ENCODE data around the gene STAC3. TPM values are rescaled to one million over a fixed set of nuclear protein-coding genes. Genes with fewer than 3 reads are reported as not detected.

STAC3 gene
- total and polyA plus RNA-seq, 9 of the 15 experiments (the other 6 are each of a cell fraction or from before 2014, with no cell fraction given): 0.45 to 6.4 (median 3.3) TPM

GRCh38 chr12:57237932-57238853, 12.8 kb downstream of the STAC3 start (continued):
- TF ChIP-seq RBBP5 (IDR thresholded peaks at IDR 0.05; ENCODE audit: borderline replicate concordance, insufficient read depth, low read length, poor library complexity, severe bottlenecking): peak; percentile 23
- TF ChIP-seq NRF1 (conservative IDR thresholded peaks at IDR 0.05 in 1 of 2, IDR thresholded peaks at IDR 0.05 in 1 of 2): peak; percentile 63 to 67
- TF ChIP-seq ZBTB40 (IDR thresholded peaks at IDR 0.05): peak; percentile 44; the same call in 1 of the 2 replicates
- no peak for TF ChIP-seq ZBTB40 (CRISPR knock-in tag; IDR thresholded peaks at IDR 0.05)
- TF ChIP-seq RCOR1 (IDR thresholded peaks at IDR 0.05; ENCODE audit: borderline replicate concordance in 1 of 2, low read depth in 2 of 2, low read length in 2 of 2): 0 out of 4 replicates have a peak, but pooled peaks of 1 of the 2 experiments have one; percentile 14
- TF ChIP-seq ZNF134 (CRISPR knock-in tag; conservative IDR thresholded peaks at IDR 0.05): no peak
- 0 out of 2 replicates have a peak, but pooled peaks have one; percentile 16 for TF ChIP-seq ZFX (CRISPR knock-in tag; IDR thresholded peaks at IDR 0.05)
- TF ChIP-seq POLR2G (IDR thresholded peaks at IDR 0.05; ENCODE audit: low read depth, low read length): peak; percentile 72
- TF ChIP-seq MTF1 (CRISPR knock-in tag; IDR thresholded peaks at IDR 0.05; ENCODE audit: borderline replicate concordance): no peak
- TF ChIP-seq ZNF740 (CRISPR knock-in tag; IDR thresholded peaks at IDR 0.05): peak; percentile 92
- TF ChIP-seq ZNF740 (tag; IDR thresholded peaks at IDR 0.05): peak in 1 of 2 experiments; percentile 72; a peak in 2 of 4 replicates
- TF ChIP-seq EGR1 (conservative IDR thresholded peaks at IDR 0.05): peak; percentile 39; the same call in 1 of the 2 replicates
- peak; percentile 45; the same call in 1 of the 2 replicates for TF ChIP-seq ZBTB7A (IDR thresholded peaks at IDR 0.05; ENCODE audit: borderline replicate concordance, control insufficient read depth, low read depth, low read length)
- no peak for TF ChIP-seq TAF1 (IDR thresholded peaks at IDR 0.05; ENCODE audit: control insufficient read depth, extremely low read depth, insufficient read depth, low read length, severe bottlenecking)
- no peak for TF ChIP-seq ZNF583 (CRISPR knock-in tag; IDR thresholded peaks at IDR 0.05)
- TF ChIP-seq PCBP1 (IDR thresholded peaks at IDR 0.05; ENCODE audit: low read depth, low read length, poor library complexity, severe bottlenecking): peak; percentile 50
